NCI-H226 (cell line): ENCODE results near the gene BPHL.
A peak's percentile ranks its signal among the peaks of the same experiment; 100 is the strongest.
"Not testable (repeated sequence)": the region's sequence is repeated elsewhere in the genome, so short reads cannot be mapped to it uniquely, and the experiment has no call there.

Source experiments
- DNase-seq: peaks from one replicate; pipeline ENCODE4 v3.0.0-alpha.2; 2015

The BPHL gene

GRCh38 chr6:3157131-3157933, 38.8 kb downstream of the BPHL start, which contains the start of gene TUBB2A:
TSS of gene TUBB2A (minus strand) at chr6:3157544. CDS start at chr6:3157463, 81 bp downstream.
- DNase-seq: peak; percentile 70

DNA sequence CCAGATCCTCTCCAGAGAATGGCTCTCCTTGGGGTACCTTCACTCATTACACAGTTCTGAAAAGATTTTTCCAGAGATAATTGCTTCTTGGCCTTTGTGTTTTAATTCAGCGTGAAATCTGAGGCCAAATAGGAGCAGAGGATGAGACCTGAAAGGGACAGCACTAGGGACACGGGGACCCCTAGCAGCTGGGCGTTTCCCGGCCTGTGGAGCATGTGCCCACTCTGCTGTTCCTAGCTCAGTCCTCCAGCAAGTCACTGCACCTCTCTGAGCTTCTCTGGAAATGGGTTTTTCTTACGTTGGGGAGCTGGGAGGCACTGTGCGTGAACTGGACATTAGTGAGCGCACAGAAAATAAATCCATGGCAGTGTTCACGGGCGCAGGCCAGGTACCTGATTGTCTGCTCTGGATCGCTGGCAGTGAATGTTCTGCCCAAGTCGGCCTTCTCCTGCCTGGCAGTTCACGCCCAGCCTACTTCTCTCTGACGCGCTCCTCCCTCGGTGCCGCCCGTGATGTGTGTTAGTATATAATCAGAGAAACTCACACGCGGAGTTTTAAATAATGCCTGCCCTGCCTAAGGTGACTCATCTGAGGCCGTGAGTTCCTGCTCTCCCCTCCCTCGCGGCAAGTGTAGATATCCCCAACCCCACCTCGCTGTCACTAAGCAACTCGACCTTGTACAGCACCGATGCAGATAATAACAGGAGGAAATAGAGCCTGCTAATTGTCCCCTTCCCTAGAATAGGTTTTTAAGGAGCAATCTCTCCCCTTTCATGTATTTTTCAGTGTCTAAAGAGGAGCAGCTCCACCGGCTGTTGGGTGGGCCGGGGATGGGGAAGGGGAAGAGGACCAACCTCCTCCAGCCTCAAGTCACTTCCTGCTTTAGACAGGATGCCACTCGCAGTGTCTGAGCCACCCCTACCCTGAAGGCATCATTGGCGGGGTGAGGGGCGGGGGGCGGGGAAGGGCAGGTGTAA, 41.6 kb downstream of the BPHL start:
- peak; percentile 95 for DNase-seq

DNA sequence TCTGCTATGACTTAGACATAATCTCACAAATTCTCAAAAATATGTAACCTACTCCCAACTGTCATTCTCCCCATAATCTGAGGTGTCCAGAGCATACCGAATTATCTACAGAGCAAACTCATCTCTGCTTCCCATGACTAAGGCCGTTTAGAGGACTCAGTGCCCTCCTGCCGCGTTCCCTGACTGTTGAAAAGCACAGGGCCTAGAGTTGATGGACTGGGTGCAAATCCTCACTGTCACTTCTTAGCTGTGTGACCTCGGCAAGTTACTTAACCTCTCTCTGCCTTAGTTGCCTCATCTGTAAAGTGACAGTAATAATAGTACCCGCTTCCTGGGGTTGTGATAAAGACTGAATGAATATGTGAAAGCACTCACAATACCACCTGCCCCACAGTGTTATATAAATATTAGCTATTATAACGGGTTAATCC, 43.6 kb downstream of the BPHL start:
- no peak for DNase-seq

DNA sequence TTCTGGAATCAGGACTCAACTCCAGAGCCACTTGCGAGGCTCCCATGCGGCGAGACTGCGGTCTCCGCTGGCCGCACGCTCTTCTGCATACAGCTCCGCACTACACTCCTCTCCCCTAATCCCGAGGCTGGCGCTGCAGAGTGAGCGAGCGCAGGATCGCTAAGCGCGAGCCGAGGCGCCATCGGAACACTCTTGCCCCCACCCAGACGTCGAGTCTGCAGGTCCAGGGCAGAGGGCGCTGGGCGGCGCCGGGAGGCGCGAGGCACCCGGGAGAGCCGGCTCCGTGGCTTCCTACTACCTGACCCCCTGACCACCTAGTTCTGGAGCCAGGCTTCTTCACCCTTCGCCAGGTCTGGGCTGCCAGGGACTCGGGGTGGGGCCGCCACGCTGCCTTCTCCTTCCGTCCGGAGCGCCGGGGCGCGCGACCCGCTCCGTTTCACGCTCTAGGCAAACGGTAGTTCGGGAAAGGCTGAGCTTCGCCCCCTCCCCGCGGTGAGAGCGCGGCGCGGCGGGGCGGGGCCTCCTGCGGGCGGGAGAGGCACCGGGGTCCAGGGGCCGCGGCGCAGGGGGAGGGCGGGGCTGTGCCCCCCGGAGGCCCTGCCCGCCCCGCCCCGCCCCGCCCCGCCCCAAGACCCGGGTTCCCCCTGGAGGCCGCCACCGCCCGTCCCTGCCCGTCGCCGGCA, 44.2 kb downstream of the BPHL start:
- DNase-seq: no peak

- DNase-seq: no peak
These were observed 44.7 kb downstream of the BPHL start for GRCh38 chr6:3163248-3163594.

DNA sequence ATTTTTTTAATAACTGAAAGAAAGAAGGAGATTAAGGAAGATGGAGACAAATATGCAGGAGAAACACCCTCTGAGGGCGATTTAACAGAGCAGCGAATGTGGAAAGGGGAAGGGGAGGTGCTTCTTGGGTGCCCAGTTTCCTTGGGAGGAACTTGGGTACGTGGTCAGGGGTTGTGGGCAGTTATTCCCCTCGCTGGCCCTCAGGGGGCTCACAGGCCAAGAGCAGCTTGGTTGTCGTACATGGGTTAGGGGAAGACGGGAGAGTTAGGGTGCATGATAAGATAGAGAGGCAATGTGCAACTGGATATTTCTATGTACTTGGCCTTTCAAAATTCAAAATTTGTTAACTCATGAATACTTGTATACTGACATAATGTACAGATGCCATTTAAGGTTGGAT, 45.9 kb downstream of the BPHL start:
- DNase-seq: no peak

DNA sequence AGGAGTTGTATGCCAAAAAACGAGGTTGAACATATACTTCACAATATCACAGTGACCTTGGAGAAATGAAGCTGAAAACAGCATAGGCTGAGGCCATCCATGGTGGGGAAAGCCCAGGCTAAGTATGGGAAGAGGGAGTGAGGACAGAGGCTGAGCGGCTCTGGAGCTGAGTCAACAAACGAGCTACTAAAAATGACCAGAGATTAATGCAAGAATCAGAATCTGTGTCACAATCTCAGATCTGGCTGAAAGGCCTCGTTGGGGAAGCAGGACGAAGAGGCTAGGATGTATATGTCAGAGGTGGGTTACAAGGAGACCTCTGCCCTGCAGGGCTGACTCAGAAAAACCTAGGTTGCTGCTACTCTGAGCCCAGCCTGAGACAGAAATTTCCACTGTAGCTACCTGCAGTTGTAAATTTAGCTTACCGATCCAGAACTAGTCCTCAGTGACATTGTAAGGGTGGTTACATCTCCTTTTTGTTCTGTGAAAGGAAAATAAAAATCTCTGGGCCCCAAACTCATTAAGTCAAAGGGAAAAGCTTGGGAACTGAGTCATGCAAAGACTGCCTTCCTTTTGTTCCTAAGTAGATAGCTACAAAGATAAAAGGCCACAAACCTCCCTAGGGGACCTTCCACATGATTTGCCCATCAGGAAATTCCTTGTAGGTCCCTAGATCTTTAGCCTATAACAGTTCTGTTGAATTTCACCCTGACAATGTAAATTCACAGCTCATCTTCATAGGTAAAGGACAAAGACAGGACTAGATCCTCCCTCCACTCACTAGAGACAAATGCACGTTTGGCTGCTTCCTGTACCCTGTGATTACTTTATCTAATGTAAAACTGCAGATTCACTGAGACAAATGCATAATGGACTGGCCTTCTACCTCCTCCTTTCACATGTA, 47.4 kb downstream of the BPHL start:
- DNase-seq: no peak

GRCh38 chr6:3166535-3167225, 48.2 kb downstream of the BPHL start:
- DNase-seq: not testable (repeated sequence)

- DNase-seq: not testable (repeated sequence)
These were observed 49.5 kb downstream of the BPHL start for GRCh38 chr6:3168046-3168445.

DNA sequence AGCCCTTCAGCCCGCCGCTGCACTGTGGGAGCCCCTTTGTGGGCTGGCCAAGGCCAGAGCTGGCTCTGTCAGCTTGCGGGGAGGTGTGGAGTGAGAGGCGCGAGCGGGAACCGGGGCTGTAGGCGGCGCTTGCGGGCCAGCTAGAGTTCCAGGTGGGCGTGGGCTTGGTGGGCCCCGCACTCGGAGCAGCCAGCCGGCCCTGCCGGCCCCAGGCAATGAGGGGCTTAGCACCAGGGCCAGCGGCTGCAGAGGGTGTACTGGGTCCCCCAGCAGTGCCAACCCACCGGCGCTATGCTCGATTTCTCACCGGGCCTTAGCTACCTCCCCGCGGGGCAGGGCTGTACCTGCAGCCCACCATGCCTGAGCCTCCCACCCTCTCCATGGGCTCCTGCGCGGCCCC, 52.2 kb downstream of the BPHL start:
- not testable (repeated sequence) for DNase-seq

DNA sequence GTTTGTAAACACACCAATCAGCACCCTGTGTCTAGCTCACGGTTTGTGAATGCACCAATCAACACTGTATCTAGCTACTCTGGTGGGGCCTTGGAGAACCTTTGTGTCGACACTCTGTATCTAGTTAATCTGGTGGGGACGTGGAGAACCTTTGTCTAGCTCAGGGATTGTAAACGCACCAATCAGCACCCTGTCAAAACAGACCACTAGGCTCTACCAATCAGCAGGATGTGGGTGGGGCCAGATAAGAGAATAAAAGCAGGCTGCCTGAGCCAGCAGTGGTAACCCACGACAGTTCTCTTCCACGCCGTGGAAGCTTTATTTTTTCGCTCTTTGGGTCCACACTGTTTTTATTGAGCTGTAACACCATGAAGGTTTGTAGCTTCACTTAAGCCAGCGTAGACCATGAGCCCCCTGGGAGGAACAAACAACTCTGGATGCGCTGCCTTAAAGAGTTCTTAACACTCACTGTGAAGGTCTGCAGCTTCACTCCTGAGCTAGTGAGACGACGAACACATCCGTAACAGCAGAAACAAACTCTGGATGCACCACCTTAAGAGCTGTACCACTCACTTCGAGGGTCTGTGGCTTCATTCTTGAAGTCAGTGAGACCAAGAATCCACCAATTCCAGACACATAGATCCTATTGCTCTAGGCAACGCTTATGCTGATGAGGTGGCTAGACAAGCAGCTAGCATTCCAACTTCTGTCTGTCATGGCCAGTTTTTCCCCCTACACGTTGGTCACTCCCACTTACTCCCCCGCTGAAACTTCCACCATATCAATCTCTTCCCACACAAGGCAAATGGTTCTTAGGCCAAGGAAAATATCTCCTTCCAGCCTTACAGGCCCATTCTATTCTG, 53.0 kb downstream of the BPHL start:
- DNase-seq: peak; percentile 92

DNA sequence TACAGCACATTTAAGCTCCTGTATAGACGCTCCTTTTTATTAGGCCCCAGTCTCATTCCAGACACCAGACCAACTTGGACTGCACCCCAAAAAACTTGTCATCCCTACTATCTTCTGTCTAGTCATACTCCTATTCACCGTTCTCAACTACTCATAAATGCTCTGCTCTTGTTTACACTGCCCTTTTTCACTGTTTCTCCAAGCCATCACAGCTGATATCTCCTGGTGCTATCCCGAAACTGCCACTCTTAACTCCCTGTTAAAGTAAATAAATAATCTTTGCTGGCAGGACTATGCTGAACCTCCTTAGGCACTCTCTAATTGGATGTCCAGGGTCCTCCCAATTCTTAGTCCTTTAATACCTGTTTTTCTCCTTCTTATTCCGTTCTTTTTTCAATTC, 54.3 kb downstream of the BPHL start:
- DNase-seq: not testable (repeated sequence)

GRCh38 chr6:3173636-3174089, 55.2 kb downstream of the BPHL start:
- not testable (repeated sequence) for DNase-seq

- no peak for DNase-seq
These were observed 57.3 kb downstream of the BPHL start for GRCh38 chr6:3175715-3176402.

DNA sequence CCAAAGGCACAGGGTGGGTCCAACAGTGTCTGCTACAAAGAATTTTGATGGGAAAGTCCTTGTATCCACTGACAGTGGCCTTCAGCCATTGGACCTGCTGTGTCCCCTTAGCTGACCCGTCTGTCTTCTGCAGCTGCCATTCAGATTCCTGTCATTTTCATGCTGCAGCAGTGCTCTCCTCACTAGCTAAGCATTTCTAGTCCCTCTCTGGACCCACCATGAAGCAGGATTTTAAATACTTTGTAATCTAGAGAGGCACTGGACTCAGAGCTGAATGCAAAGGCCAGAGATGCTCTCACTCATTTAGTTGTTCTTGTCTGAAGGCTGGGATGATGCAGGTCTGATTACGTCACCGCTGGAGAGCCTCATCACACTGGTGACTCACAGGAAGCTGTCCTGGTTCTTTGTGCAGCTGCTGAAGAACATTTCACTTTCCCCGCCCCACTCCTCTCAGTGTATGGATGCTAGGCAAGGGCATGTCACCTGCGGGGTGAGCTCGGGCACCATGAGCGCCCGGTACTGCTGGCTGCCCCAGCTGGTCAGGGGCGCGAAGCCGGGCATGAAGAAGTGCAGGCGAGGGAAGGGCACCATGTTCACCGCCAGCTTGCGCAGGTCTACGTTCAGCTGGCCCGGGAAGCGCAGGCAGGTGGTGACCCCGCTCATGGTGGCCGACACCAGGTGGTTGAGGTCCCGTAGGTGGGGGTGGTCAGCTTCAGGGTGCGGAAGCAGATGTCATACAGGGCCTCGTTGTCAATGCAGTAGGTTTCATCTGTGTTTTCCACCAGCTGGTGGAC, 58.2 kb downstream of the BPHL start:
- DNase-seq: peak; percentile 85

GRCh38 chr6:3178666-3179065, 60.2 kb downstream of the BPHL start:
- not testable (repeated sequence) for DNase-seq

- DNase-seq: not testable (repeated sequence)
These were observed 61.4 kb downstream of the BPHL start for GRCh38 chr6:3179945-3180344.

DNA sequence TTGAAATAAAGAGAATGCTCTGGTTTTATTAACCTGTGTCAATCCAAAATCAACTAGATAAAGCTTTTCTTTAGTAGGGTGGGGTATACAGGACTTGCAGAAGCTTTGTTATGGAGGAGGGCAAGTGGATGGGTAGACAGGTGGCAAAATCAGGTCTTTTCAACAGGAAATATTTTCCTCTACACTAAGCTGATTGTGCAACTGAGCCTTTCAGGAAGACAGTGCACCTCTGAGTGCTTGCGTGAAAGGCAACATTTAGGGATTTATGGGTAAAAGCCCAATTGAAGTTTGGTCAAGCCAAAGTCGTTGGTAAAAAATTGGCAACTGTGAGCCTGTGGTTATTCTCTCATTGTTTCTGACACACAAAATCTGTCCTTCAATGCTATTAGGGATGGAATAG, 62.6 kb downstream of the BPHL start:
- no peak for DNase-seq

- no peak for DNase-seq
These were observed 64.6 kb downstream of the BPHL start for GRCh38 chr6:3183066-3183465.
